Measurements from ENCODE around the gene C1QTNF3.
"Not testable (repeated sequence)": the region's sequence is repeated elsewhere in the genome, so short reads cannot be mapped to it uniquely, and the experiment has no call there.

C1QTNF3 gene

DNA sequence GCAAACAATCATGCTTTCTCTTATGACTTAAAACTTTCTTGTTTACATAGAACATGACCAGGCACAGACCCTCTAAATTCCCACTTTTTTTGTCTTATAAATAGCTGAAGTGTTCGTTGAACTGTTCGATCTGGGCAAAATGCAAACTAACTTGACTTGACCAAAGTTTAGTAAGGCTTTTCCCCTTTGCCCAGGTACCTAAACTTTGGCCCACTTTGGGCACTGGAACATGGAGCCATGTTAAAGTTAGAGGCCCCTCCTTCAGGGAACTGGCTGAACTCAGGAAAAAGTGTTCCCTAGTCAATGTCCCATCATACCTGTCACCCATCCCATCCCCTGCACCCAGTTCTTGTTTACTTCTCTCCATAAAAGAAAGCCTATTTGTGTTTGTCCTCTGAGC is 25.8 kb downstream of the C1QTNF3 start:
- DNase-seq: no peak

DNA sequence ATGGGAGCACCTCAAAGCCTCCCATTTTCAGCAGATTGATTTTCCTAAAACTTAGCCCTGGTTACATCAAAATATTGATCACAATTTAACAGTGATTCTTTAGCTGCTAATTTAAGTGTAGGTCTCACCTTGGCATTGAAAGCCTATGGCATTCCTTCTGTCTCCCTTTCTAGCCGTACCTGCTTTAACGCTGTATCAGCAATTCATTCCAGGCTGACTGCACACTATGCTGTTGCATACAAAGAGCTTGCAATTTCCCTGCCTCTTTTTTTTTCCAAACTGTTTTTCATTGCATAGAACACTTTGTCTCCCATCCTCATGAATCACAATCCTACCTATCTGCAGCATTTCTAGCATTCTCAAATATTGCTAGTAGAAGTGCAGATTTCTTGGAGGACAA is 26.3 kb downstream of the C1QTNF3 start:
- DNase-seq: no peak

DNA sequence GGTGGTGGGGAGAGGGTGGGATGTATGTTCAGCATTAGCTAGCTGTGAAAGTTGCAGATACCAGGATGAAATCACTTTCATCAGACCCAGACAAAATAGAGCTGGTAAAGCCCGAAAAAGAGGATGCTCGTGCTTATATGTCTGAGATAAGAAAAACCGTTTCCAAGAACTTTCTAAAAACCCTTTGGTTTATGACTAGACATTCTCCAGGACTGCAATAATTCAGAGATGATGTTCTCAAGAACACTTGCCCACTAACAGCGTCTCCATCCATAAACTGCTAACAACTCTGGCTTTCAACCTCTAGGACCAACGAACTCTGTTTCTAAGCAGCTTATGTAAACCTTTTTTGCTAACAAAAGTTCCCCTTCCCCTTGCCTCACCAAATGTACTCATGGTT is 26.8 kb downstream of the C1QTNF3 start:
- no peak for DNase-seq

DNA sequence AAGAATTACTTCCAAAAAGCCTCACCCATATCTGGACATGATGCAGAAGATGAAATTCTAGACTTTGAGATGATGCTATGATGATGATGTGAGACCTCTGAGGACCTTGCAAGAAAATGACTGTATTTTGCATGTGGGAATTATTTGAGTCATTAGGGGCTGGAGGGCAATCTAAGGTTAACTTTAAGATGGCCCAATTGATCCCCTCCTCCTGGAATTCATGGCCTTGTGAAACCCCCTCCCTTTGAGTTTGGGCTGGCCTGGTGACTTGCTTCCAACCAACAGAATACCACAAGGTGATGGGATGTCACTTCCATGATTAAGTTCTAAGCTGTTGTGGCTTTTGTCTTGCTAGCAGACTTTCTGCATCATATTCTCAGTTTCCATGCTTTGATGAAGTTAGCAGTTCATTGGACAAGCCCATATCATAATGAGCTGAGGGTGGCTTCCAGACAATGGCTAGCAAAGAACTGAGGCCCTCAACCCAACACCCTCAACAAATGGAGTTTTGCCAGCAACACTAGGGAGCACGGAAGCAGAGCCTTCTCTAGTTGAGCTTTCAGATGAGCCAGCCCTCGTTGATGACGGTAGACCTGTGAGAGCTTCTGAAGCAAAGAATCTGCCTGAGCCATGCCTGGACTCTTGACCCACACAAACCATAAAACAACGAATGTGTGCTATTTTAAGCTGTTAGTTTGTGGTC is 27.7 kb downstream of the C1QTNF3 start:
- no peak for DNase-seq

DNA sequence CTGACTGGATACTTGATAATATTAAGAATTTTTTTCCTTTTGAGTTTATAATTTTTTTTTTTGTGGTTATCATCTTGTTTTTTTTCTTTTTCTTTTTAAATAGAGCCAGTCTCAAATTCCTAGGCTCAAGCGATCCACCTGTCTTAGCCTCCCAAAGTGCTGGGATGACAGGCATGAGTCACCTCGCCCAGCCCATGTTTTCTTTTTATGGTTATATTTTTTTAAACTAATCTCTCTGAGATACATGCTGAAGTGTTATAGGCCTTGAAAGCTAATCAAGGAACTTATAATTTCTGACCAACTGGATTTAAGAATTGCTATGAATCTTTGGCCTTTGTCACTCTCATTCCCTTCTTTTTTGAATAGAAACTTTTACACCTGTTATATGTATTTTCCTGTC is 28.4 kb downstream of the C1QTNF3 start:
- DNase-seq: no peak

DNA sequence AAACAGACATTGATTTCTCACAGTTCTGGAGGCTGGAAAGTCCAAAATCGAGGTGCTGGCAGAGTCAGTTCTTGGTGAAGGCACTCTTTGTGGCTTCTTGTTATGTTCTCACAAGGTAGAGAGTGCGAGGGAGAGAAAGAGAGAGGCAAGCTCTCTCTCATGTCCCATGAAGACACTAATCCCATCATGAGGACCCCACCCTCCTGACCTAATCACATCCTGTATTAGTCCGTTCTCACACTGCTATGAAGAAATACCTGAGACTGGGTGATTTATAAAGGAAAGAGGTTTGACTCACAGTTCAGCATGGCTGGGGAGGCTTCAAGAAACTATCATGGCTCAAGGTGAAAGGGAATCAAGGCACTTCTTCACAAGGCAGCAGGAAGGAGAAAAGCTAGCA is 29.5 kb downstream of the C1QTNF3 start:
- no peak for DNase-seq

DNA sequence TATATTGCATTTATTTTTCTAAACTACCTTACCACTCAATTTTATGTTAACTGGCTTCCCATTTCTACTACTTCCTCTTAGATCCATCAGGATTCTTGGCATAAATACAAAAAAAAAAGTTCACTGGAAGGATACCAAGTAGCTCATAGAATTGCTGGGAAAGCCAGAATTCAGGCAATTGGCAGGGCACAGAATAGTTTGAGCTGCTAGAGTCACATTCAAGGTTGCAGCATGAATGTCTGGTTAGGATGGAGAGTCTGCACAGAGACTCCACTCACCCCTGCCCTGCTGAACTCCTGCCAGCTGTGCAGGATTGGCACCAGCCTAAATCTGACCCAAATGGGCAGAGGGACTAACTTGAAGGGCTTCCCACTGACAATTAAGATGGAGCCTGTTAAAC is 30.2 kb downstream of the C1QTNF3 start:
- no peak for DNase-seq

DNA sequence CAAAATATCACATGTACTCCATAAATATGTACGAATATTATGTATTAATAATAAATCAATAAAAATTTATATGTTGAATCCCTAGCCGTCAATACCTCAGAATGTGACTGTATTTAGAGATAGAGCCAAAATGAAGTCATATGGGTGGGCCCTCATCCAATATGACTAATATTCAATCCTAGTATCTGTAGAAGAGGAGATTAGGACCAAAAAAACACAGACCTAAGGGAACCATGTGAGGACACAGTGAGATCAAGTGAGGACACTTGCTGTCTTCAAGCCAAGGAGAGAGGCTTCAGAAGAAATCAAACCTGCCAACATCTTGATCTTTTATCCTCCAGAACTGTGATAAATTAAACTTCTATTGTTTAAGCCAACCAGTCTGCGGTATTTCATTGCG is 31.5 kb downstream of the C1QTNF3 start:
- no peak for DNase-seq

DNA sequence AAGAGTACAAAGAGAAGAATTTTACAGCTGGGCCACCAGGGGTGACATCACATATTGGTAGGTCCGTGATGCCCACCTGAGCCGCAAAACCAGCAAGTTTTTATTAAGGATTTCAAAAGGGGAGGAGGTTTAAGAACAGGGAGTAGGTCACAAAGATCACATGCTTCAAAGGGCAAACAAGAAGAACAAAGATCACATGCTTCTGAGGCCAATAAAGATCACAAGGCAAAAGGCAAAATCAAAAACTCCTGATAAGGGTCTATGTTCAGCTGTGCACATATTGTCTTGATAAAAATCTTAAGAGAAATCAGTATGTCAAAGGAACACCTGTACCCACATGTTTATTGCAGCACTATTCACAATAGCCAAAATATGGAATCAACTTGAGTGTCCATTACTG is 32.9 kb downstream of the C1QTNF3 start:
- DNase-seq: not testable (repeated sequence)

DNA sequence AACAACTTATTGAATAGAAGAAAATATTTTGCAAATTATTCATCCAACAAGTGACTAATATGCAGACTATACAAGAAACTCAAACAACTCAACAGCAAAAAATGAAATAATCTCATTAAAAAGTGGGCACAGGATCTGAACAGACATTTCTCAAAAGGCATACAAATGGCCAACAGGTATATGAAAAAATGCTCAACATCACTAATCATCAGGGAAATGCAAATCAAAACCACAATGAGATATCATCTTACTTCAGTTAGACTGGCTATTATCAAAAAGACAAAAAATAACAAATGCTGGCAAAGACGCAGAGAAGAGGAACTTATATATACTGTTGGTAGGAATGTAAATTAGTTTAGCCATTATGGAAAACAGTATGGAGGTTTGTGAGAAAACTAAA is 33.4 kb downstream of the C1QTNF3 start:
- no peak for DNase-seq

DNA sequence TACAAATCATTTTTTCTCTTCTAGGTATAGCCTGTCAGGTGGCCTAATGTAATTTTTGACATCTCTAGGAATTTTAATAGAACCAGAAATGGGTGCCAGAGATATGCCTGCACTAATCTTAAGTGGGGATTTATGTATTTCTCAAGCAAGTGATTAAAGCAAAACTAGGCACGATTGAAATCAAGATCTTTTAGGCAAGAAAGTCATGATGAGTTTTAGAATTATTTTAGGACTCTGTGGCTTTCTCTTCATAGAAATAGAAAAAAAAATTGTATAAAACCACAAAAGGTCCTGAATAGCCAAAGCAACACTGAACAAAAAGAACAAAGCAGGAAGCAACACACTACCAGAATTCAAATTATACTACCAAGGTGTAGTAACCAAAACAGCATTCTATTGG is 34.2 kb downstream of the C1QTNF3 start:
- DNase-seq: no peak

DNA sequence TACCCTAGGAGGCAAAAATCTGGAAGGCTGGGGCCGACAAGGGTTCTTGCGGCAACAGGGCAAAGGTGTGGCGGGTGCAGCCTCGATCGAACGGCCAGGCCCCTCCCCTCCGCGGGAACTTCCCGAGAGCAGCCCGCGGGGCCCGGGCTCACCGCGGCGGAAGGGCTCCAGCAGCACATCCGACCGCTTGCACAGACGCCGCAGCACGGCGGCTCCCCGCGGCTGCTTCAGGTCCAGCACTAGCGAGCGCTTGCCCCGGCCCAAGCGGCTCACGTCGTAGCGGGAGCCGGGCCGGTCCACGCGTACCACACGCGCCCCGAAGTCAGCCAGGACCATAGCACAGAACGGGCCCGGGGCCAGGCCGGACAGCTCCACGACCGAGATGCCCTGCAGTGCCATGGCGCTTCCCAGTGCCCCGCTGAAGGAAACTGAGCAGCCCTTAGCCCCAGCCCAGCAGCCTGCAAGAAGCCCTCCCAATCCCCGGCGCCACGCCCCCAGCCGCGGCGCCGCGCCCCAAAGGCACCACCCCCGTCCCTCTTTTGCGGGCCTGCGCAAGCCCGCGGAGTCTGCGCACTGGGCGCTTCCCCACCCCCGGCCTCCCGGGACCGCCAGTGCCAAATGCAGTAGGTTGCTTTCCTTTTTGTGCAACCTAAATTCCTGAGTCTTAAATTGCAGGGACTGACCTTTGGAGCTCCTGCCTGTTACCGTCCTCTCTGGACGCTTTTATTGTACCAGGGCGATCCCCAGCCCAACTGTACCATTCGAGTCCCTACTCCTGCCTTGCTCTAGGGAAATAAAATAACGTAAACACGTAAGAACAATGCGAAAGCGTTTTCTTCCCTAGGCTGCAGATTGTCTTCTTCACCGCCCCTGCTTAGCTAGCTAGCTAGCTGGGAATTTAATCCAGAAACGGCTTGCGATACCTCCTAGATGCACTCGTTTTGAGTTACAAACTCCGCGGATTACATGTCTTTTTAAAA is 35.1 kb downstream of the C1QTNF3 start, which contains the start of gene AMACR:
Gene AMACR, minus strand, starts transcription at position 430 of the 980 bp plus-strand sequence. Its CDS starts 31 bp downstream, at position 399.
- peak; percentile 91 for DNase-seq

DNA sequence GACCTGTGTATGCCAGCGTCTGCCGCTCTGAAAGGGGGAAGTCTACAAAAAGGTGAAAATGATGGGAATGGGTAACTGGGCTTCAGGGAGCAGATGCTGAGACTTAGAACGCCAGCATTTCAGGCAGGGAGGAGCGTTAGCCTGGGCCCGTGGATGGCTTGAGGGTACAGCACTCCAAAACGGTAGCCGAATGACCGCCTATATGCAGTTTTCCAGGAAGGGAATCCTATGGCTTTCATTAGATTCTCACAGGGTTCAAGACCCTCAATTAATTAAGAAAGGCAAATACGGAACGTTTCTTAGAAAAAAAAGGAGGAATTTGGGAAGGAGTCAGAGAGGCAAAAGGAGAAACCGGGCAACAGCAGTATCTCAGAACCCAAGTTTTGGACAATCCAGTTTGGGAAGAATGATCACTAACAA is 35.8 kb downstream of the C1QTNF3 start:
- no peak for DNase-seq

DNA sequence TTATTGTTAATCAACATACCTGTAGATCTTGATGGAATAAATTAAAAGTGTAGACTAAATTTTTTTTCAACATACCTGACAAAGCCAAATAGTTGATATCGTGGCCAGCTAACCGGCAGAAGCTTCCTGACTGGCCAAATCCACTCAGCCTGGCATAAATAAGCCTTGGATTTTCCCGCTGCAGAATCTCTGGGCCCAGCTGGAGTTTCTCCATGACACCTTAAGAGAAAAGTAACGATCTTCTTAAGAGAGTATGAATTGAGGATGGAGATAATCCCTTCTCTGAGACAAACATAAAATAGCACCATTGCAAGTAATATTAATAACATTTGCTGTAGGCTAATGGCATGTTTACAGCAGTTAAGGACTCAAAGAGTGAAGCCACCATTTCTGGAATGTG is 37.3 kb downstream of the C1QTNF3 start:
- DNase-seq: no peak

DNA sequence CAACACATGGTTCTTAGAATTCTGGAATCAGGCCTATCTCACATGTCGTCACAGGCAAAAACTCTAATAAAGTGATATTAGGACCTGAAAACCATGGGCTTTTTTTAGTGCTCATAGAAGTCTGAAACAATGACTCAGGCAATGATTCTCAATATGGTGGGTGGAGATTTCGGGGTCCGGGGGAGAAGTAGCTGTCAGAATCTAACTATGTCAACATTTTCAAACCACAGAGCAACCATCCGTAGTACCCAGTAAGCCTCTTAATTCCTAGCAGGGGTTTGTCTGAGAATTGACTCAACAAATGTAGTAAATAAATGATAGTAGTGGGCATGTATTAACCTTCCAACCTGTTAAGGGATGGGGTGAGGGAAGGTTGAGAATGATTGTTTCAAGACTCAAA is 37.8 kb downstream of the C1QTNF3 start:
- DNase-seq: peak; percentile 91

DNA sequence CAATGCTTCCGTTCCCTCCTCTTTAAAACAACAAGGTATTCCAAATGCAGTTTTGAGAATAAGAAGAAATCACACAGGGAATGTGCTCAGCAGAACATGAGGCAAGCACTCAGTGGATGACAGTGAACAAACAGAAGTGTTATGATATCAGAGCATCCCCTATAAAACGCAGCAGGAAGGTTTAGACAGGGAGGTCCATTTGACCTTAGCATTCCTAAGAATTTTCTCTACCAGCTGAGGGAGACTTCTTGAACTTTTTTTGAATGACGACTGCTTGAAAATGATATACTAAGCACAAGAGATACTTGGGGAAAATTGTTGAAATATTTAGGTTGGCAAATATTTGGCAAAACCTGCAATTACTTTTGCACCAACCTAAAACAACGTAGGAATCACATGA is 39.1 kb downstream of the C1QTNF3 start:
- peak; percentile 25 for DNase-seq

DNA sequence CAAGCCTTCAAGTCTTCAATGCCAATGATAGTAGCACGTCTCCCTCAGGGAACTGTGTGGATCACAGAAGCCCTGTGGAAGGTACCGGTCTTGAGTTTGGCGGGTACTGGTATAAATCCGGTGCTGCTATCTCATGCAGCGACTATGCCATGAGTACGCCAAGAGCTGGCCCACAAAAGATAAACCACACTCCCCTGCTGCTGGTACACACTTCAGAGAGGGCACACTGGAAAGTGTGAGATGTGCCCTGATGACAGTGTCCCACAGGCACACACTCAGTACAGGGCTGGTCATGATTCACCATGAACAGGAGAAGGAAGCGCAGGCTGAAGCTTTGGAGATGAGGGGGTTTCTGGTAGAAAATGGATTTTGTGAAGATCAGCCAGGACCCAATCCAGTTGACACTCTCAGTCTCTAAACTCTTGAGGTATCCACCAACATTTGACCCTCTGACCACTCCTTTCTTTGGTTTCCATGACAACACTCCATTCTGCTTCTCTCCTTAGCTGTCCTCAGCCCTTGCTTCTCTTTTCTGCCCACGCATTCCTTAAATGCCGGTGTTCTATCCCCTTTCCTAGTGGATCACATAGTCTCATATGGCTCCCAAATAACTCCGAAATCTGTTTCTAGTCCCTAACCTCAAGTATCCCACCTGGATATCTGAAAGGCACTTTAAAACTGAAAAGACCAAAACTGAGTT is 40.2 kb downstream of the C1QTNF3 start:
- peak; percentile 56 for DNase-seq

DNA sequence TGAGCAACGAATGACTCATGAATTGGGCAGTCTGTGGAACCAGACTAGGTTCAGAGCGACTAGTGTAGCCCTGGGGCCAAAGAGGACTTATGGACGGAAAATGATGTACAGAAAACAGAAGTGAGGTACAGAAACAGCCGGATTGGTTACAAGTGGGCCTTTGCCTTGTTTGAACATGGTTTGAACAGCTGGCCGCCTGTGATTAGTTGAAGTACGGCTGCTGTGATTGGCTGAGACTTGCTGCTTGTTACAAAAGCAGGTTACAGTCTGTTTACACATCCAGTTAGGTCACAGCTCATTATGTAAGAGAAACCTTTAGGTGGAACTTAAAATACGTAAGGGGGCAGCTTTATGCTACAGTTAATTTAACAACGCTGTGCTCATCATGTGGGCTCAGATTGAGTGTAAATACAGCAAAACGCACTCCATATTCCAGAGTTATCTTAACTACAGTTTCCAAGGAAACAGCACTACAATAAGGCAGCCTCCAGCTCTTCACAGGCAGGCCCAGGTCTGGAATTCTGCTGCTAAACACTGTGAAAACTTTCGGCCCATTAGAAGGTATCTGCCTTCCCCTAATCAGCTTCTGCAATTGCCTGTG is 41.7 kb downstream of the C1QTNF3 start:
- DNase-seq: no peak

DNA sequence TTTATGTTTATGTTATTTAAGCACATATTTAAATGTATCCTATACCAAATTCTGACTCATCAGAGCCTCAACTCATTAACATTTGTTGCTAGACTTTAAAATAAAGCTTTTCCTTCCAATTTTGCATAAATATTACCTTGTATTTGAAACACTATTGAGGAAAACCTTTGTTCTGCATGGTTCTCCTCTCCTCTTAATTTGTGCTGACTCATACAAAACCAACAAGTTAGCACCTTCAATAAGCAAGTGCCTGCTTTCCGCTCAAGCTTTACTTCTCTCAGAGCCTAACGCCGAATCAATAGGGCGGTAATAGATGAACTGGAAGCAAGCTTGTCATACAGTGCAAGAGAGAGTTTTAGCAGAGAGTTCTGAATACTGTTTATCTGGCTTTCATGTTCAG is 43.0 kb downstream of the C1QTNF3 start:
- DNase-seq: no peak

DNA sequence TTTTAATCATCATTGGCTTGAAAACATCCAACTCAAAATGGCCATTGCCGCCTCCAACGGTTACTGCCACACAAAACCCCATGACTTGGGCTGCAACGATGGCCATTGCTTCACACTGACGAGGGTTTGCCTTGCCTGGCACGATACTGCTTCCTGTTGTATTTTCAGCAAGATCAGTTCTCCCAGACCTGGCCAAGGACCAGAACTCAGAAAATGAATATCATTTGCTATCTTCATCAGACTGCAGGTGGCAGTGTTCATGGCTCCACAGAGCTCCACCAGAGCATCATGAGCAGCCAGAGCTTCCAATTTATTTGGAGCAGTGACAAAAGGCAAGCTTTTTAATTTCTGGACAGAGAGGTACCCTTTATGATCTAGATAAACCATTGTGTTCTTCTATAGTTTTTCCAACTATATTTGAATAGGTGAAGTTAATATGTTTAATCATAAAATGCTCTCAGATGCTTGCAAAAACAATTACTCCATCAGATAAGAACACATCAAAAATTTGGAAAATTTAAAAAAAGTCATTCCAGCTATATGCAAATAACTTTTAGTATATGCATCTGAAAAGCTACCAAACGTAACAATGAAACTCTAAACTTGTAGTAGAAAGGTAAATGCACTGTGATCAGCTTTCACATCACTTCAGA is 45.6 kb downstream of the C1QTNF3 start:
- DNase-seq: peak; percentile 74

DNA sequence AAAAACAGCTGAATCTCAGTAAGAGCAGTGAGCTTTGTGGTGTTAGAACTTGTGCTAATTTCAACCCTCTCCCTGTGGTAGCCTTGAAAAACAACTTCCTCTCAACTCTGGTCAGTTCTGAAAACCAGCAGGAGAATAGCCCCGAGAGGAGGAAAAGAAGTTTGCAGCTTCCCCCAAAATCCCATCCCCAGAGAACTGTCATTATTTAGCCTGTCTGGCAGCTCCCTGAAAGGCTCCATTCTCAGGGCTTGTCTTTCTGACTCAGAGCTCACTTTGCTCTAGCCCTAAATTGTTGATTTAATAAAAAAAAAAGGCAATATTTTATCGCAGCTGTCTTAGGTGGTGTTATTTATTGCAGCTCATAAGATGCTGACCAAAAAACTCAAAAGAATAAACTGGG is 47.1 kb downstream of the C1QTNF3 start:
- DNase-seq: no peak

DNA sequence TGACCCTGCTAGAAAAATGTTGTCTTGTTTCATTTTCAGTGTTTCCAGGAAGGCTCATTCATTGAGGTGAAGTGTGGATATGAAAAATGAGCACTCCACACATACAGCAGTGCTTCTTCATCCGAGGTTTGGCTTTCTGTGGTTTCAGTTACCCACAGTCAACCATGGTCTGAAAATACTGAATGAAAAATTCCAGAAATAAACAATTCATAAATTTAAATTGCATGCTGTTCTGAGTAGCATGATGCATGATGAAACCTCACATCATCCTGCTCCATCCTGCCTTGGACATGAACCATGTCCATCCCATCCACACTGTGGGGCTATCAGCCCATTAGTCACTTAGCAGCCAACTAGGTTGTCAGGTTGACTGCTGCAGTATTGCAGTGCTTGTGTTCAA is 48.2 kb downstream of the C1QTNF3 start:
- DNase-seq: peak; percentile 11
